HUDEP-2 (cell line): ENCODE results near the gene CD96.
"Not testable (repeated sequence)": the region's sequence is repeated elsewhere in the genome, so short reads cannot be mapped to it uniquely, and the experiment has no call there.

Experiments used
- DNase-seq, 76 experiments: peaks; one replicate each; lab custom pipeline; 2025; ENCODE audit not compliant: unreplicated experiment in 76 of 76; lab: John Stamatoyannopoulos, UW

CD96 gene, protein sequence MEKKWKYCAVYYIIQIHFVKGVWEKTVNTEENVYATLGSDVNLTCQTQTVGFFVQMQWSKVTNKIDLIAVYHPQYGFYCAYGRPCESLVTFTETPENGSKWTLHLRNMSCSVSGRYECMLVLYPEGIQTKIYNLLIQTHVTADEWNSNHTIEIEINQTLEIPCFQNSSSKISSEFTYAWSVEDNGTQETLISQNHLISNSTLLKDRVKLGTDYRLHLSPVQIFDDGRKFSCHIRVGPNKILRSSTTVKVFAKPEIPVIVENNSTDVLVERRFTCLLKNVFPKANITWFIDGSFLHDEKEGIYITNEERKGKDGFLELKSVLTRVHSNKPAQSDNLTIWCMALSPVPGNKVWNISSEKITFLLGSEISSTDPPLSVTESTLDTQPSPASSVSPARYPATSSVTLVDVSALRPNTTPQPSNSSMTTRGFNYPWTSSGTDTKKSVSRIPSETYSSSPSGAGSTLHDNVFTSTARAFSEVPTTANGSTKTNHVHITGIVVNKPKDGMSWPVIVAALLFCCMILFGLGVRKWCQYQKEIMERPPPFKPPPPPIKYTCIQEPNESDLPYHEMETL

DNA sequence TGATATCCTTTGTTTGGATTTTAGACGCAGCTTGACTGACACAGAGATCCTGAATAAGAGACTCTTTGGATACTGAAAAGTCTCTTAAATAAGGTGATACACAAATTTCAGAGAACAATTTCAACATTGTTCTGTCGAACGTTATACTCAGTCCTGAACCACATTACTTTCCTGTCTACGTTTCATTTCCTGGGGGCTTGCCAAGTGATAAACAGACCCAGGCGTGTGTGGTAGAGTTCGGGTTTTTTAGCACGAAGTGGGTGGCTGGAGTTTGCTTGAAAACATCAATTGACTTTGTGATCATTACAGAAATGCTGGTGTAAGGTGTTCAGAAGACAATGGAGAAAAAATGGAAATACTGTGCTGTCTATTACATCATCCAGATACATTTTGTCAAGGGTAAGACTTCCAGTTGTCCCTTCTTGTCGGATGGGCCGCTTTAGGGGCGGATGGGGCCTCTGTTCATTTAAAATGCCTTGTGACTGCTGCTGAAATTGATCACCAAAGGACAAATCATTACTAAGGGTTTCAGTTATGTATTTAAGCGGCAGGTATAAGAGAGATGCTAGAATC lies at the start of gene CD96:
Gene CD96, plus strand, starts transcription at position 287 of the 573 bp plus-strand sequence. Its CDS starts 52 bp downstream, at position 339.
- no peak for DNase-seq

DNA sequence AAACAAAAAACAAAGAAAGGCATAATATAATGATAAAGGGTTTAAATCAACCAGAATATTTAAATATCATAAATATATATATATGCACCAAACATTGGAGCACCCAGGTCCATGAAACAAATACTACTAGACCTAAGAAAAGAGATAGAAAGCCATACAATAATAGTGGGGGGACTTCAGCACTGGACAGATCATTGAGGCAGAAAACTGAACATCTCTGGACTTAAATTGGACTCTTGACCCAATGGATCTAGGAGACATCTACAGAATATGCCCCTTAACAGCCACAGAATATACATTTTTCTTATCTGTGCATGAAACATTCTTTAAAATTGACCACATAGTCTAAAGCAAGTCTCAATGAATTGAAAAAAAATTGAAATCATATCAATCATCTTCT lies 48.7 kb upstream of the CD96 start:
- DNase-seq = no peak

DNA sequence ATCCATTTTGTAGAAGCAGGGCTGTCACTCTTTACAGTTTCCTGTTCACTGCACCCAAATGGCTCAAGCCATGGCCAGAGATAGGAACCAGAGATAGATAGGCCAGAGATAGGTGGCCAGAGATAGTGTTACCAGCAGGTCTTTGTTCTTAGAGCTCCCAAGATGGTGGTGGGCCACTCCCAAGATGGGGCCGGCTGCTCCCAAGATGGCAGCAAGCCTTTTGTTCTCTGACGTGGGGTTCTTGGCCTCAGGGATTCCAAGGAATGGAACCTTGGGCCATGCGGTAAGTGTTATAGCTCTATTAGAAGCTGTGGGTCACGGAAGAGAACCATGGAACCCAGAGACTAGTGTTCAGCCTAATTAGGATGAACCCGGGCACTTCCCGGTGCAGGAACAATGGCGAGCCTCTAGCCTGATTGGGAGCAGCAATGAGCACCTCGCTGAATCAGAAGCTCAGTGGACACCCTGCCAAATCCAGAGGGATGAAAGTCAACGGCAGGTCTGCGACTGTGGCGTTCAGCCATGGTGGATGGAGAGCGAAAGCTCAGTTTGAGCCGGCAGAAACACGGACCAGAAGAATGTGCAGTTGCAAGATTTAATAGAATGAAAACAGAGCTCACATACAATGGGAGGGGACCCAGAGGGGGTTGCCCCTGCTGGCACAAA lies 45.0 kb upstream of the CD96 start:
- no peak for DNase-seq

DNA sequence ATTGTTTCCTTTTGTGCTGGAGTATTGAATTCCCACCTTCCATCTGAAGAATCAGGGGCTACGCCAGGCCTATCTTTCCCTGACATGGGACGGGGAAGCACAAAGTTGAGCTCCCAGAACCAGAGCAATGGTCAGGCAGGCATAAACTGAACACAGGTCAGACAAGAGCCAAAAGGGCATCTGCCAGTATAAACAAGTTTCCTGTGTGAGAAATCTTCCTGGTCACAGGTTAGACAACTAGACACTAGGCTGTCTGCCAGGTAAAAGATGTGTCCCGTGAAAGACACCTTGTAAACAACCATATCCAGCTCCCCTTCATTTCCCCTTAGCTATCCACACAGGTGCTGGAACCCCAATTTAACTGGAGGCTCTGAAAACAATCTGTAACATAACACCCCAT lies 44.0 kb upstream of the CD96 start:
- DNase-seq = no peak

DNA sequence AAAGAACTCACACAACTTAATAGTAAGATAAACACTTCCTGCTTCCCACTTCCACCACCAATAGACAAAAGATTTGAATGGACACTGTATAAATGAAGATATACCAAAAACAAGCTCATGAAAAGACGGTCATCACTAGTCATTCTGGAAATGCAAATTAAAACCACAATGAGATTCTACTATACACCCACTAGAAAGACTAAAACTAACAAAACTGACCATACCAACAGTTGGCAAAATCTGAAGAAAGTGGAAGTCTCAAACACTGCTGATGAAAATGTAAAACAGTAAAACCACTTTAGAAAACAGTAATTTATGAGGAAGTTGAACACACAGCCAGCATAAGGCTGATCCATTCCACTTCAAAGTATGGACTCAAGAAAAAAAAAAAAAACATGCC lies 35.6 kb upstream of the CD96 start:
- DNase-seq = no peak

DNA sequence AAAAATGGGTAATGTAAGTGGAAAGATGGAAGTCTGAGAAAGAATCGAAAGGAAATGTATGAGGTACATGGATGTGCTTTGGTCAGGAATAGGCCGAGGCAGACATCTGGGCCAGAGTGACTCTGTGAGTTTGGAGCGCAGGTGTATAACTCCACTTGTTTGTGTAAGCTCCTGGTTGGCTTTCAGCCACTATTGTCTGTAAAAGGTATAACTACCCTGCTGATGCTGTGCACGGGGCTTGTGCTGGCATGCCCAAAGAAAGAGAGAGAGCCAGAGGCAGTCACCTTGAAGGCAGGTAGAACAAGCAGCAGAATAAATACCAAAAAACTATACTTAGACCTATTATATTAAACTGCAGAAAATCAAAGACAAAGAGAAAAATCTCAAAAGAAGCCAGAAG lies 32.7 kb upstream of the CD96 start:
- DNase-seq = no peak

DNA sequence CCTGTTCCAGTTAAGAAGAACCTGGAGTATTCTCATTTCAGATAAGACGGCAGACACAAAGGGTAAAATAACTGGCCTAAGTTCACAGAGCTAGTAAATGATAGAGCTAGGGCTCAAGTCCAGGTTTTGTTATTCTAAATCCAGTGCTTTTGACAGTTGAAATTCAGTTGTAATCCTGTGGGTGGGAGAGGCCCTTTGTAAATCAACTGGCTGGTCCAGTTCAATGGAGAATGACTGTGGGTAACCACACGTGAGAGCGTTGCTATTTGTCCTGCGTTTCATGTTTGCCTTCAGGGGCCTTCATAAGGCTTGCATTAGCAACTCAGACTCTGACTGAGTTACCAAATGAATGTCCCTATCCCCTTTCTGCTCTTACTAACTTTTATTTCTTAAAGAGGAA lies 24.2 kb upstream of the CD96 start:
- DNase-seq = no peak

DNA sequence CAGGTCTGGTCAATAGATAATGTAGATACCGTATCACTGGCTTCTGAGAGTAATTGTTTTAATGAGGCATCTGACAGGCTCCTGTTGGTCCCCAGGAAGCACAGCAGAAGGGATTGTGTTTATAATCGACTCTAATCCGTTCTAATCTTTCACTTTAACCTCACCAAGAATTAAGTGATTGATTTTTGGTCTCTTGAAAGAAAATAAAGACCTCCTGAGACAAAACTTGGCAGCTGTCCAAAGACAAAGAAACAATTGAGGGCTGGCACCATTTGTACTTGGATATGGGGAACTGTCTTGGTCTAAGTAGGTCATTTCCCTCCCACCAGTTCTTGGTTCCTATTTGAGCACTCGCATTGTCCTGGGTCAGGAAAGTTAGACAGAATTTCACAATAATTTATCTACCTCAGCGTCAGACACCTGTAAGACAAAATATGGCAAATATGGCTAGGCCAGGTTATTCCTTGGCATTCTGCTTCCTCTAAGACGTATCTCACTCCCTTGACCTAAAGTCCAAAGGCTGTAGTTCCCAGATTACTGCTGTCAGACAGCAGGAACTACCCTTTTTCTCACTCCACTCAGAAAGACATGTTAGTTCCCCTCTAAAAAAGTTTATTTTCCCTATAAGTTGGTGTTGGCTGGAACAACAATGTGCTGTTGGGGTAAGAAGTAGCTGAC lies 22.7 kb upstream of the CD96 start:
- DNase-seq = no peak

DNA sequence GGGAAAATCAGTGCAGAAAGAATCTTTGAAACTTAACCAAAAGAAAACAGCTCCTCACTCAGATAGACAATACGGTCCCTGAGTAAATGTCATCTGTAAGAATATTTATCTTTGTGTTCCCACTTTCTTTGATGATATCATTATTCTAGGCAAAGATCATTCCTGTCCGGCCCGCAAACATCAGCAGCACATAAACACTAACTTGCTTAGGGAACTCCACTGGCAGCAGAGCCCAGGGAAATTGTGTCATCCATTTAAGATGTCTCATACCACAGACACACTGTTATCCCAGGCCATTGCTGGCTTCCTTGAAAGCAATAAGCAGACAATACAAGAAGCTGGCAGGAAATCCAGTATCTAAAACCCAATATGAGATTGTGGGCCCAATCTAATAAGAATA lies 20.1 kb upstream of the CD96 start:
- DNase-seq = no peak

DNA sequence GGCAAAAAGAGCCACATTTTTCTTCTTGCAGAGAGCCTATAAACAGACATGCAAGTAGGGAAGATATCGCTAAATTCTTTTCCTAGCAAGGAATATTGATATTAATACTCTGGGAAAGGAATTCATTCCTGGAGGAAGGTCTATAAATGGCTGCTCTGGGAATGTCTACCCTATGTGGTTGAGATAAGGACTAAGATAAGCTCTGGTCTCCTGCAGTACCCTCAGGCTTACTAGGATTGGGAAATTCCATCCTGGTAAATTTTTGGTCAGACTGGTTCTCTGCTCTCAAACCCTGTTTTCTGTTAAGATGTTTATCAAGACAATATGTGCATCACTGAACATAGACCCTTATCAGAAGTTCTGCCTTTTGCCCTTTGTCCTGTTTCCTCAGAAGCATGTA lies 17.5 kb upstream of the CD96 start:
- not testable (repeated sequence) for DNase-seq

DNA sequence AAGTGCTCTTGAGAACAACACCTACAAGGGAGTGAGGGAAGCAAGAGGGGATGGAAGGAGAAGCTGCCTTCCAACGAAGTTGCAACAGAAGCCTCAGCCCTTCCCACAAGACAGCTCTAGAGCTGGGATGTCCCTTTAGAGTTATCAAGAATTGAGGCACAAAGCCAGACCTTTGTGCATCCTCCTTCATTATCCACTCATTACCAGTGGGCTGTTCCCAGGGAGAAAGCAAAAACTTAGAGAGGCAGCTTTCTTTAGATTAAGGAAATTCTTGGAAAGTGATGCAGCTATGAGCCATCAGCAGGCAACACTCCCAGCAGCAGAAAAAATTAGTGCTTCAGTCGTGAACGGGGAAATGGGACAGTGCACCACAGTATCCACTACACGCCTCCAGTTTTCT lies 10.6 kb upstream of the CD96 start:
- DNase-seq = no peak

DNA sequence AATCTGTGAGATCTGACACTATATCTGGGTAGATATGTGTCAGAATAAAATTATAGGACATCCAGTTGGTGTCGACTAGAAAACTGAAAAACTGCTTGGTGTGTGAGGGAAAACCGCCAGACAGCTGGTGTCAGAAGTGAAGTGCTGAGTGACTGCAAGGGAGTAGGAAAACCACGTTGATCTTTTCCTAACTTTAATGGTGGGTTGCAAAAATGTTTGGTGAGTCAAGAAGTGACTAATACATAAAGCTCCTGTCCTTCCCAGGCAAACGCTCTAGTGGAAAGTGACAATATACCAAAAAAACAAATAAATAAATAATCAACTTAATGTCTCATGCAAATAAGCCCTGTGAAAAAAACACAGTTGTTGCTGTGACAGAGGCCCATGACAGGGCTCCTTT lies 7.3 kb upstream of the CD96 start:
- no peak for DNase-seq

DNA sequence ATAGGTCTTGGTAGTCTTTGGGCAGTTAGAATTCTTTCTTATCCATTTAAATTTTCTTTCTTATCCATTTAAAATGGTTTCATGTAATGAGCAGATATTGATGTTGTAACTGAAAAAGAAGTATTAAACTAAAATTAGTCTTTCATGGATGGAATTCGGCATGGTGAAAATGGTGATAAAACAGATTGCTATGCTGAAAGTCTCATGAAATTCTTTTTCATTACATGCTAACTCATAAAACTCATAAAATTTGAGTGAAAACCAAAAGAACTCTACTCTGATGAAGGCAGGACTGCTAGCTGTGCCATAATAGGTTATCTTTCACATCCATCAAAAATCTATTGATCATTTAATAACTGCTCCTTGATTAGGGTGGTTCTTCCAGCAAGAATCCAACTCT lies 3.9 kb upstream of the CD96 start:
- no peak for DNase-seq

DNA sequence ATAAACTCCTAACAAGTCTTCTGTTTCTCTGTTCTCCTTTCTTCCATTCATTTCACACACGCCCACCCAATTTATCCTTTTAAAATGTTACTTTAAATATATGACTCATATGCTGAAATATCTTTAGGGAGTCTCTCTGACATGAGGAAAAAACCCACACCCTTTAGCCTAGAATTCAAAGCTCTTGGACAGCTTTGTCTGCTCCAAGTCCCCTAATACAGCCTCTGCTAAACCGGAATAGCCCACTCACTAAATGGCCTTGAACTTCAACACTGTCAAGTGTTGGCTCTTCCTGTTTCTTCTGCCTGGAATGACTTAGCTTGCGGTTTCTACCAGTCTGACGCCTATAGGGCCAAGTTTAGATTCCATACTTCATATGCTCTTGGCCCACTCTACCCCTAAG lies 3.3 kb upstream of the CD96 start:
- no peak for DNase-seq

DNA sequence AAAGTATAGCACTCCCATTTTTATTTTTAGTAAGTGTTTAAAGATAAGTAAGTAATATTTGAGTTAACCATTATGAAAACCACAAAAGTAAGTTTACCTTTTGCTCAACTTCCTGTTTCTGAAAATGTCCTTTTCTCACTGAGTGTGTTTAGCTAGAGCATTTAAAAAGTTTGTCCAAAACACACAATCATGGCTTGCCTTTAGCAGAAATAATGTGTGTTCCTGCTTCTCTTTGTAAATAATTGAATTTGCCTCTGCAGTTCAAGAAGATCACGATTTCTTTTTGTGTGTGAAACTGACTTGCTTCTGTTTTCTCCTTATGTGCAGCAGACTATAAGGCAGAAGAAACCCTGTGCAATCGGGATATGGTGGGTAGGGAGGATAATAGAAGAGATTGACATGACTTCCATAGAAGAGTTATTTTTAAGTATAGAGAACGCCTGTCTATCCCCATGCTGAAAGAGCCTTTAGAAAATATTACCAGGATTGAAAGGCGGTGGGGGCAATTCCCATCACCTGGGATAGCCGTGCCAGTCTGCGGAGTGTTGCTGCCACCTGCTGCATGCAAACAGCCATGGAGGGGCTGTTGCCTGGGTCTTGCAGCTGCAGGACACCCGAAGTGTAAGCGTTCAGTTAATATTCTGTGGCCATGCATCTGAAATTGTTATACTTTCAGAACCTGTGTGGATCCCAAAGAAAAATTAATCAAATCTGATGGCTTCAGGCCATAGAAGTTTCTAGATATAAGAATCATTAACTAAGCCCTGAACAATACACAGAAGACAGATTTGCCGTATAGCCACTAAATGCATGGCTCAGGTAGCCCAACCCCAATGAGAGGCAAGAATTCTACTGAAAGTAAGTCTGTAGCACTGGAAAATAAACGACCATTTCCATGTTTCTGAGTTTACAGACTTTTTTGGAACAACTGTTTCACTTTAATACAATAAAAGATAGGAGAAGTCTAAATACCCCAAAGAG lies 2.4 kb upstream of the CD96 start:
- DNase-seq = peak in 1 of 76 experiments; percentile 2

DNA sequence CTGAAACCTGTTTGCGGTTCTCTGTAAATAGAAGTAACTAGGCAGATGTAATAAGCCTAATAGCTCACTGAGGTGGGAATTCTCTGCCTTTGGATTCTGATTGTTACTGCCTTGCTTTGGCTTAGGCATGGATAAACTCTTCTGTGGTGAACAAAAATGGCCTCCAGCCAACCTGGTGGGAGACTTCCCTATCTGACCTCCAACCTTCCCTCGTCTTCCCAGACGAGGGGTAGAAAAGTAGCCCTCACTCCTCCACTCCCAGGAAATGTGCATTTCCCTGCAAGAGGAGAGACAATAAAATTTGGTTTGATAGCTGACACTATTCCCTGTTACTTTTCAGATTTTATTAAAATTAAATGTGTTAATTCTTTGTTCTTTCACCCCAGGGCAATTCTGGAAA lies 606 bp upstream of the CD96 start:
- DNase-seq = no peak

DNA sequence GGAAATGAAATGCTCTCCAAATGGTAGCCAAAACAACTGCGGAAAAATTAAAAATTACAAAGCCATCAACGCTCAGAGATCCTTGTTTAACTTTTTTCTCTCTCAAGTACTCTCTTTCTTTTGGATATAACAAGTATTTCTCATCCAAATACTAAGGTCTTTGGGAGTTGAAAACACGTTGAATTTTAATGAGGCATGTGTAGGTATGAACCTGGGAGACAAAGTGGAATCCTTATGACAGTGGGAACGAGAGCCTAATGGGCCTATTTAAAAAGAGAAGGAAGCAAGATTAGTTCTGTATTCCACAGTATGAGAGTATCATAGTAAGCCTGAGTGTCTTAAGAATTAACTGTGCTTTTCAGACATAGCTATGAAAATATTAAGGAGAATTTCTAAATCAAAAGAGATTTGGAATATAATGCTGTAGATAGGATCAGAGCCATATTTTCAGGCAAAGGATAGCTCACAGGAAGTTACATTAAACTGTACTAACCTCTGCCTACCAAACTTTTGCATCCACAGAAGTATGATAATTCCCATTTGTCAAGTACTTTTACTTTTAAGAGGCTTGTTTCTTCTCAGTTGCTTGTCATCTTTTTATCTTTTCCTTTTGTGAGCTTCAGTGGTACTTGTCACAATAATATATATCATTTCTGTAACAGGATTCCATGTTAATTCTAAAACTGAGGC lies 759 bp downstream of the CD96 start:
- no peak for DNase-seq

DNA sequence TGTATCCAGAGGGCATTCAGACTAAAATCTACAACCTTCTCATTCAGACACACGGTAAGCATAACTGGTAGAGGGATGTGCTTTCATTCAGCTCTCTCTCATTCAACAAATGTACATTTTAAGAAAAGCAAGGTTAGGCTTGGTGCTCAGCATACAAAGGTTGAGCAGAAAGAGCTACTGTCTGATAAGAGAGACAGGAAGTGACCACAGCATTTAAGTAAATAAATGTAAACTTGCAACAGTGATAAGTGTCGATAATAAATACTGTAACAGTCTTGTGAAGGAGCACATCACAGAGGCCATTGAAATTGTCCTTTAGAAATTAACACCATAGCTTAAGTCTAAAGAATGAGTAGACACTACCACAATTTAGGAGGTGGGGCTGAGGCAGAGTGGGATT lies 3.4 kb downstream of the CD96 start:
- no peak for DNase-seq

DNA sequence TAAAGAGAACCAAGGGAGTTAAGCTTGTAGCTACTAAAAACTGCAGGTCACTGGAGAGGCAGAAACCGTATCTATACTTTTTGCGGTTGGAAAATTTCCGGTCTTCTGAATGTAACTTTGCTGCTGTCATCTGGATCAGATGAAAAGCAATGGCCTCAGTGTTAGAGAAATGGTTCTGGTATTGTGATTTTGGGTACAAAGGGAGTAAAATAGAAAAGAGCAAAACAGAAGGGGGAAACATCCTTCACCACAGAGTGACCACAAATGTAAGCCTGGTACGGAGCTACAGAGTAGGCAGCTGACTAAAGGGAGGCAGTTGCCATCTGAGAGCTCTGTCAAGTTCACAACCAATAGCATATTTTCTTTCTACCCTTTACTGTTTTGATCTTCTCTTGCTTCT lies 5.6 kb downstream of the CD96 start:
- DNase-seq = no peak
